Fibroblast of skin of left quadriceps (primary cell): Measurements from ENCODE around the gene SIRT4.
"Not testable (repeated sequence)": the region's sequence is repeated elsewhere in the genome, so short reads cannot be mapped to it uniquely, and the experiment has no call there.

Experiments
- DNase-seq, 2 experiments: peaks; one replicate each; pipeline ENCODE4 v3.0.0-alpha.2; 2013; ENCODE audit warnings: low read depth in 2 of 2

SIRT4 gene

GRCh38 chr12:120335447-120335846, 33.3 kb downstream of the SIRT4 start:
- not testable (repeated sequence) for DNase-seq

- not testable (repeated sequence) for DNase-seq
Measured at GRCh38 chr12:120336392-120336791, 34.3 kb downstream of the SIRT4 start.

GRCh38 chr12:120337730-120338129, 35.6 kb downstream of the SIRT4 start:
- DNase-seq: no peak

- no peak for DNase-seq
Measured at GRCh38 chr12:120339256-120339655, 37.1 kb downstream of the SIRT4 start.

GRCh38 chr12:120342175-120343038, 40.3 kb downstream of the SIRT4 start:
- no peak for DNase-seq

GRCh38 chr12:120343039-120343537, 41.0 kb downstream of the SIRT4 start:
- no peak for DNase-seq

GRCh38 chr12:120343692-120344091, 41.6 kb downstream of the SIRT4 start:
- no peak for DNase-seq

- DNase-seq: no peak
Measured at GRCh38 chr12:120346031-120346430, 43.9 kb downstream of the SIRT4 start.

GRCh38 chr12:120346681-120347080, 44.6 kb downstream of the SIRT4 start:
- DNase-seq: no peak

- no peak for DNase-seq
Measured at GRCh38 chr12:120347766-120348165, 45.6 kb downstream of the SIRT4 start.

GRCh38 chr12:120350576-120351350, 48.6 kb downstream of the SIRT4 start:
- no peak for DNase-seq

GRCh38 chr12:120352117-120352516, 50.0 kb downstream of the SIRT4 start:
- peak in 1 of 2 experiments; percentile 14 for DNase-seq

- DNase-seq: no peak
Measured at GRCh38 chr12:120353136-120353535, 51.0 kb downstream of the SIRT4 start.

GRCh38 chr12:120353556-120354317, 51.6 kb downstream of the SIRT4 start:
- DNase-seq: no peak

- peak; percentile 43 to 56 for DNase-seq
Measured at GRCh38 chr12:120356567-120357030, 54.5 kb downstream of the SIRT4 start.

- DNase-seq: no peak
Measured at GRCh38 chr12:120357104-120357503, 55.0 kb downstream of the SIRT4 start.

- DNase-seq: no peak
Measured at GRCh38 chr12:120358412-120359100, 56.4 kb downstream of the SIRT4 start.

- no peak for DNase-seq
Measured at GRCh38 chr12:120359128-120359527, 57.0 kb downstream of the SIRT4 start.

- DNase-seq: peak; percentile 62 to 69
Measured at GRCh38 chr12:120361506-120362208, 59.5 kb downstream of the SIRT4 start.
